Head of caudate nucleus (tissue), 42 donors: ENCODE measurements around the gene MIPEP.

Experiments
- DNase-seq, 42 donors: peaks; one replicate each; pipeline versions ENCODE4 v3.0.0 to v3.0.0-alpha.2; 2020 to 2021; ENCODE audit warnings: mixed read lengths in 7 of 42
- intact Hi-C: fragments of 100-400 bp; cut with DNase I; formaldehyde crosslinking; loops from one replicate; pipeline ENCODE4 v1.15.0; 2022

MIPEP gene

GRCh38 chr13:23859455-23859854, 29.7 kb downstream of the MIPEP start:
- intact Hi-C loops = no loop called here

DNA sequence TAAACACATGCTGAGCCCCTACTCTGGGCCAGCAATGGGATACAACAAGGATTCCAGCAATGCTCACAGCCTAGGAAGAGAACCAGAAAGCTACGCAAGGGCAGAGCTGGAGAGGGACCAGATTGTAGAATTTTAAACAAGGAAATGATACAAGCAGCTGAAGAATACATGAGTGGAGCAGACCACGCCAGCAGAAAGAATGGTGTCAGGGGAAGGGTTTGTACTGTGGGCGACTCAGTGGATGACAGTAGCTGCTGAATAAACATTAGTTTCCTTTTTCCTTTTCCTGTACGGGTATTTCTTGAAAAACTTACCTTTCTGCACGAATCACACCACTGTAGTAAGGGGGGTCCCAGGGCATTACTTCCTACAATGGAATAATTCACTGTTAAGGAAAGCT, 30.7 kb downstream of the MIPEP start:
- DNase-seq = no peak
- intact Hi-C loops = no loop called here

More at GRCh38 chr13:23859455-23859854, 29.7 kb downstream of the MIPEP start:
- DNase-seq = no peak

DNA sequence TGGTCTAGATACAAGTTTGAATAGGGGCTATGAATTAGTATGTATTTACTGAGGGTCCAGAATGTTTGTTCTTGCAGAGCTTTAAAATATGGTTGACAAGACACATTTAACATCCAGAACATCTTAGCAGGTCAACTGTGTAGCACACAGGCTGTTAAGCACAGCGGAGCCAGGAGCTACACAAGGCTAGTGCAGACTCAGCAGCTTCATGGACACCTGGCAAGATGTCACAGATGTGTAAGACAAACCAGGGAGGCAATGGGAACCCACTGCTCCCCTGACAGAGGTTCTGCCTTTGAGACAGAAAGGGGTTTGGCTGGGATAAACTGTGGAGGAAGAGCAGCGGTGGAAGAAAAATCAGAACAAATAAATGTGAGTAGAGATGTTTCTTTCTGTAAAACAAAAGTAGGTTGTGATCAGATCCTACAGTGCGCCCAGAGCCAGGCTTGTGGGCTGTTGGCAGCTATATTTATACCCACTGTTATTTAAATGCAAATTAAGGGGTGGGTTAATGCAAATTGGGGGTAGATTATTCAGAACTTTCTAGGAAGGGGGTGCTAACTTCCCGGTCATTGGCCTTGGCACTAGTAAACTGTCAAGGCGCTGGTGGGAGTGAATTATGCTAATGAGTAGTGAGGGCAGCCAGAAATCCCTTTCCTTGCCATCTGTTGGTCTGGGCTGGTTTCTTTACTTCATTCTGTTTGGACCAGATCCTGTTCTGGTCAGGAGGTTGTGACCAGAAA, 33.0 kb downstream of the MIPEP start:
- intact Hi-C loops = no loop called here
- peak in 17 of 42 donors; percentile 7 to 68 (median 28) for DNase-seq

DNA sequence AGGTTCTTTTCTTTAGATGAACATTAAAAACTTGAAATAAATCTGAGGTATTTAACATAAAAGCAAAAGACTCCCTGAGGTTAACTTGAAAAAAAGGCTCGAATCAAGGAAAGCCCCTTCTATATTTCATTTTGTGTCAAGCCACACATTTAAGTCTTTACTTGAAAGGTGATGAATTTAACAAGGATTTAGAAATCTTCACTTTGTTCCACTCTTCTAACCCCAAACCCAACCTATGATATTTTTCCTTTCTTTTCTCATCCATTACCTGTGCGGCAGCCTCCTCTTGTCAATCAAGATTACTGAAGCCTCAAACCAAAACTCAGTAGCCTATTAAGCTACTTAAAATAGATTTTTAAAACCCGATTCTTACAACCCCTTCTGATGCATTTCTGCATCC, 33.8 kb downstream of the MIPEP start:
- intact Hi-C loops = no loop called here
- no peak for DNase-seq

DNA sequence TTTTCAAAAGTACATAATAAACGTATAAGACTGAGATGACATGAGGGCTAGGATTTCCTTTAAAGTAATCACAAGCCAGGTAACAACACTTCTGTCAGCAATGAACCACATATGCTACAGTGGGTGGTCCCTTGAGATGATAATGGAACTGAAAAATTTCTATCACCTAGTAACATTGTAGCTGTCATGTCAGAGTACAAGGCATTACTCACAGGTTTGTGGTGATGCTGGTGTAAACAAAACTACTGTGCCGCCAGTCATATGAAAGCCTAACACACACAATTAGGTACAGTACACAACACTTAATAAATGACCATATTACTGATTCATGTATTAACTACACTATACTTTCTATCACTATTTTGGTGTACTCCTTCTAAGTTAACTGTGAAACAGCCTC, 36.8 kb downstream of the MIPEP start:
- intact Hi-C loops = no loop called here

DNA sequence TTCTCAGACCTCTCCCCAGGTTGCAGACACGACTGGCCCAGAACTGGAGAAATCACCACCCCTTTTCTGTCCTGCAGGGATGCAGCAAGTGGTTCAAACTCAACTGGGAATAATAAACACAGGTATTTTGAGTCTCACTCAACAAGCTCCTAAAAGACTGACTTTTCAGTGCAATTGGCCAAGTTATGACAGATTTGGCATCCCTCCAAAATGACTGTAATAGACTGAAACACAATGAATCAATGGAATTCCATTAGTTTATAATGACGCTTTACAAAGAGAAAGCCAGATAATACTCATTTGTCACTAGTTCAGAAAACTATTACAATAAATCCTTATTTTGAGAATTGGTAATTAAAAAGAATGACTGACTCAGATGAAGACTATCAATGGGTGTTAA, 38.1 kb downstream of the MIPEP start:
- intact Hi-C loops = no loop called here
- no peak for DNase-seq

More for the DNA sequence above, 36.8 kb downstream of the MIPEP start:
- DNase-seq = no peak

- intact Hi-C loops = no loop called here
- DNase-seq = no peak
These were observed 39.1 kb downstream of the MIPEP start for GRCh38 chr13:23850134-23850533.

DNA sequence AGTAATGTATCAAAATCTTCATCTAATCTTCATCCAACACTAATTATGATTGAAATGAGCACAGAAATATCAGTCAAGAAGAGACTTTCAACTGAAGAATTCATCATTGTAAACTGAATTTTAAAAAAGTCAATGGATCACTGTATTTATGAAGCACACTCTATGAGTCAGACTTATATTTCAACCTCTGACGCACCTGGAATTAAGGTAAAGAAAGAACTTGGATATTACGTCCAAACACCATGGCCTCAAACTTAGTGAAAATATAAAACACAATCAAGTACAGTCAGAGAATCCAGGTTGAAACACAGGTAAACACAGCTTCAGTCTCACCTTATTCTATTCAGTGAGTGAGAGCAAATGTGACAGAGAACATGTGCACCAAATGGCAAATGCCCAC, 39.5 kb downstream of the MIPEP start:
- intact Hi-C loops = no loop called here
- DNase-seq = no peak

- intact Hi-C loops = no loop called here
- no peak for DNase-seq
These were observed 40.5 kb downstream of the MIPEP start for GRCh38 chr13:23848646-23849141.

DNA sequence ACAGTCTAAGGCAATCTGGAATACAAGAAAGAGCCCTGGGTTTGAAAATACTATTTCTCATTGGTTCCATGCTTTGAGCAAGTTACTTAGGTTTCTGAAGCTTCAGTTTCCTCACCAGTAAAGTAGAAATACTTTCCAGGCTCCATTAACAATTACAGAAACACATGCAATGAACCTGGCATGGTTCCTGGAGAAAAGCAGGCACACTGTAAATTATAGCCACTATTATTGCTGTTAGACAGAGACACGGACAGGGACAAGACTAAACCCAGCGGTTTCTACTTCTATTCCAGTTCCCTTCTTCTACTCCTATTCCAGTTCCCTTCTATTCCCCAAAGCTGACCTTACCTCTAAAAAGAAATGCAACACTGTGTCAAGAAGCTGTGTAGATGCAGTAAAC, 41.2 kb downstream of the MIPEP start:
- intact Hi-C loops = no loop called here
- DNase-seq = no peak

GRCh38 chr13:23847497-23847896, 41.7 kb downstream of the MIPEP start:
- intact Hi-C loops = no loop called here
- no peak for DNase-seq

- intact Hi-C loops = no loop called here
- DNase-seq = no peak
These were observed 44.0 kb downstream of the MIPEP start for GRCh38 chr13:23845105-23845725.

DNA sequence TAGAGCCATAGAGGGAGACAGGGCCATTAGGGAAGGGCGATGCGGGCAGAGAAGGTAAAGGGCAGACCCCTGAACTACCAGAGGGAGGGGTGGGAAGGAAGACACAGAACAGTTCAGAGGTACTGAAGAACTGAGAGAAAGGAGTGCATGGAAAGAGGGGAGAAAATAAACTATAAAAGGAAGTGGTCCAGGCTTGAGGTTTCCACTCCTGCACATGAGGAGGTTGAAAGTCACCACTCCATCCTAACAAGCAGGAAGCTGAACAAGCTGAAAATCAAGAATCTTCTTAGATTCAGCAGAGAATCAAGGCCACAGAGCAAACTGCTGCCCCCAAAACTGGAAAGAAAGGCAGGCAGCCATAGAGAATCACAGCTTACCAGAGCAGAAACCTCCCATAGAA, 45.1 kb downstream of the MIPEP start:
- no peak for DNase-seq
- intact Hi-C loops = no loop called here

GRCh38 chr13:23843436-23843835, 45.8 kb downstream of the MIPEP start:
- DNase-seq = no peak
- intact Hi-C loops = no loop called here

- peak in 5 of 42 donors; percentile 16 to 44 (median 22) for DNase-seq
- intact Hi-C loops = no loop called here
These were observed 46.8 kb downstream of the MIPEP start for GRCh38 chr13:23842406-23842805.

DNA sequence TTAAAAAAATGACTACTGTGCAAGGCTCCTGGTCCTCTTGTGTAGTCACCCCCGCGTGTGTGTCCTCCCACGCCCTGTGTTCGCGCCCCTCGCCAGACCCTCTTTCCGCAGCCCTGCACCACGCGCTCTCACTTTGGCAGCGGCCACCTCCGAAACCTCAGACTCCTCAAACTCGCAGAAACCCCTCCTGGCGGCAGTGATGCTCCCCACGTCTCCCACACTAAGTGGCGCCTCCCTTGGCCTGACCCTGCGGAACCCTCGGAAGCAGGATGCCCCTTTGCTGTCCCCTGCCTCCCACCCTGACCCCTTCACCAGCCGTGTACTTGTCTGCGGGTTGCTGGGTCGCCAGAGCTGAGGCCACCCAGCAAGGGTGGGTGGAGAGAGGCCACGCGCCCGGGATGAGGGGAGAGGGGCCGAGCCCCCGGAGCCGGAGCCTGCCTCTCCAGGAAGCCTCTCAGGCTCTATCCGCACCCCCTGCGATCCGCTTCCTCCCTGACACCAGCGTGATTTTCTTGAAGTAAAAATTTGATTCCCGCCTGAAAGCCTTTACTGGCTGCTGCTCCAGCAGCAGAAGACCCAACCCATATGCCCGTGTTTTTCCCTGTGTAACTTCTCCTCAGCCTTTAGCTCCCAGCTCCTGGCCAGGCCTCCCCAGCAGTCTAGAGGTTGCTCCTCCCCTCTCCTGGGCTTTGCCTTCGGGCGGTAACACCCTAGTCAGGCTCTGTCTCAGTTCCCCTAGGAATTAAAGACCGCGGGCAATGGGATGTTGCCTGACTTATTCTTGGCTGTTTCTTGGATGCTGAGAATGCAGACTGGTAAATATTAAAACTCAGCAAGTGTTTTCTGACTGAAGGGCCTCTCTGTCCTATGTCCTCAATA, 55.2 kb downstream of the MIPEP start:
- intact Hi-C loops = no loop called here
- no peak for DNase-seq

DNA sequence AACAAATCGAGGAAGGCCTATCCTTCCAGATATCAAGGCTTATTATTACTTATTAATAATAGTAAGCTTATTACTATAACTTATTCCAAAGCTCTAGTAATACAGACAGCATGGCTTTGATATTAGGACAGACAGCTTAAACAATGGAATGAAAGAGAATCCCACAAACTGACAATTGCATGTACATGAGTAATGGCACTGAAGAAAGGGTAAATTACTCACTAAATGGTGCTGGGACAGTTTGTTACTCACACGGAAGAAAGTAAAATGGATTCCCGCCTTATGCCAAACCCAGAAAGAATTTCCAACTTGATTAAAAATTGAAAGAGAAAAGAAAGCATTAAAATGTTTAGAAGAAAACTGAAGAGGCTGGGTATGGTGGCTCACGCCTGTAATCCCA, 60.3 kb downstream of the MIPEP start:
- no peak for DNase-seq
- intact Hi-C loops = no loop called here

- DNase-seq = no peak
- intact Hi-C loops = no loop called here
These were observed 61.1 kb downstream of the MIPEP start for GRCh38 chr13:23828086-23828485.

- intact Hi-C loops = no loop called here
- no peak for DNase-seq
These were observed 64.0 kb downstream of the MIPEP start for GRCh38 chr13:23825179-23825578.

- no peak for DNase-seq
- intact Hi-C loops = no loop called here
These were observed 64.8 kb downstream of the MIPEP start for GRCh38 chr13:23824371-23824770.
